Measurements from ENCODE around the gene HOXA11.

HOXA11 gene

GRCh38 chr7:27160546-27161213, 24.4 kb downstream of the HOXA11 start:
- no peak for TF ChIP-seq ZNF274 (IDR thresholded peaks at IDR 0.05; ENCODE audit: low read depth, low read length)
- H3K4me3 ChIP-seq (ENCODE audit: low read length): peak overlapping the region; percentile 59; the same call in 1 of the 2 replicates

- H3K4me3 ChIP-seq (ENCODE audit: low read length): peak overlapping the region; percentile 59; the same call in 1 of the 2 replicates
Observed at GRCh38 chr7:27160145-27160545, 24.9 kb downstream of the HOXA11 start.

GRCh38 chr7:27159266-27160144, 25.5 kb downstream of the HOXA11 start:
- H3K4me3 ChIP-seq (ENCODE audit: low read length): no peak overlapping the region; the same call in 1 of the 2 replicates
- TF ChIP-seq ZNF274 (IDR thresholded peaks at IDR 0.05; ENCODE audit: low read depth, low read length): no peak

More at GRCh38 chr7:27160145-27160545, 24.9 kb downstream of the HOXA11 start:
- TF ChIP-seq ZNF274 (IDR thresholded peaks at IDR 0.05; ENCODE audit: low read depth, low read length): no peak

- no peak overlapping the region for H3K4me3 ChIP-seq (ENCODE audit: low read length)
- no peak for TF ChIP-seq ZNF274 (IDR thresholded peaks at IDR 0.05; ENCODE audit: low read depth, low read length)
Observed at GRCh38 chr7:27158436-27159265, 26.4 kb downstream of the HOXA11 start.

GRCh38 chr7:27157702-27158431, 27.2 kb downstream of the HOXA11 start:
- TF ChIP-seq ZNF274 (IDR thresholded peaks at IDR 0.05; ENCODE audit: low read depth, low read length): no peak
- H3K4me3 ChIP-seq (ENCODE audit: low read length): no peak overlapping the region

GRCh38 chr7:27156916-27157701, 27.9 kb downstream of the HOXA11 start:
- no peak for TF ChIP-seq ZNF274 (IDR thresholded peaks at IDR 0.05; ENCODE audit: low read depth, low read length)
- no peak overlapping the region for H3K4me3 ChIP-seq (ENCODE audit: low read length)

GRCh38 chr7:27156508-27156898, 28.5 kb downstream of the HOXA11 start, which contains the start of gene HOXA7:
Gene HOXA7 (minus strand): TSS chr7:27156675. CDS start chr7:27156545, 130 bp downstream.
- H3K4me3 ChIP-seq (ENCODE audit: low read length): peak within 1 kb of the TSS; percentile 47
- no peak for TF ChIP-seq ZNF274 (IDR thresholded peaks at IDR 0.05; ENCODE audit: low read depth, low read length)

- H3K4me3 ChIP-seq (ENCODE audit: low read length): peak overlapping the region; percentile 47
- TF ChIP-seq ZNF274 (IDR thresholded peaks at IDR 0.05; ENCODE audit: low read depth, low read length): no peak
Observed at GRCh38 chr7:27155816-27156507, 29.1 kb downstream of the HOXA11 start.

- H3K4me3 ChIP-seq (ENCODE audit: low read length): no peak overlapping the region; the same call in 1 of the 2 replicates
- TF ChIP-seq ZNF274 (IDR thresholded peaks at IDR 0.05; ENCODE audit: low read depth, low read length): no peak
Observed at GRCh38 chr7:27154901-27155815, 29.9 kb downstream of the HOXA11 start.

GRCh38 chr7:27154369-27154768, 30.7 kb downstream of the HOXA11 start:
- TF ChIP-seq ZNF274 (IDR thresholded peaks at IDR 0.05; ENCODE audit: low read depth, low read length): no peak
- H3K4me3 ChIP-seq (ENCODE audit: low read length): no peak overlapping the region

- H3K4me3 ChIP-seq (ENCODE audit: low read length): no peak overlapping the region
- no peak for TF ChIP-seq ZNF274 (IDR thresholded peaks at IDR 0.05; ENCODE audit: low read depth, low read length)
Observed at GRCh38 chr7:27153526-27153925, 31.5 kb downstream of the HOXA11 start.
